K562 (cell line): ENCODE measurements around the gene CPSF4L. TPM values are rescaled to one million over a fixed set of nuclear protein-coding genes. Genes with fewer than 3 reads are reported as not detected.

Source experiments
- BCOR ChIP-seq: fragments of 450-650 bp; IDR thresholded peaks from 2 replicates; pipeline ENCODE4 v1.6.1; 2016
- CREM ChIP-seq: IDR thresholded peaks from 2 replicates; pipeline ENCODE4 v1.6.1; 2014; ENCODE audit warnings: antibody characterized with exemption, low read depth
- EGR1 ChIP-seq: fragments of 450-650 bp; conservative IDR thresholded peaks from 2 replicates; pipeline ENCODE4 v1.6.1; 2017; ENCODE audit warnings: mild to moderate bottlenecking
- ETS2 ChIP-seq: IDR thresholded peaks from 2 replicates; pipeline ENCODE4 v1.6.1; 2016; ENCODE audit warnings: borderline replicate concordance, missing genetic modification characterization, mild to moderate bottlenecking, moderate library complexity, missing compliant biosample characterization; ENCODE audit not compliant: poor library complexity, severe bottlenecking
- KDM5B ChIP-seq: fragments of 200-600 bp; sonication (generic); IDR thresholded peaks from 2 replicates; pipeline ENCODE4 v1.6.1; 2012; ENCODE audit warnings: low read depth, mild to moderate bottlenecking, moderate library complexity, low read length, control low read depth, inconsistent platforms; ENCODE audit not compliant: insufficient replicate concordance
- MEF2A ChIP-seq: IDR thresholded peaks from 2 replicates; pipeline ENCODE4 v1.6.1; 2011; ENCODE audit warnings: low read depth, mild to moderate bottlenecking, low read length, moderate library complexity; ENCODE audit not compliant: control insufficient read depth
- NCOA1 ChIP-seq: fragments of 450-650 bp; IDR thresholded peaks from 2 replicates; pipeline ENCODE4 v1.6.1; 2016; ENCODE audit warnings: low read depth
- NCOR1 ChIP-seq: fragments of 450-650 bp; IDR thresholded peaks from 2 replicates; pipeline ENCODE4 v1.6.1; 2016; ENCODE audit warnings: mild to moderate bottlenecking, moderate library complexity
- NRF1 ChIP-seq, 2 experiments: fragments of 450-650 bp; IDR thresholded peaks in 1 of 2; conservative IDR thresholded peaks in 1 of 2; 2 replicates each; pipeline ENCODE4 v1.6.1; 2014; ENCODE audit warnings: mild to moderate bottlenecking in 2 of 2
- PTBP1 ChIP-seq: fragments of 200-400 bp; formaldehyde crosslinking; IDR thresholded peaks from 2 replicates; pipeline ENCODE4 v1.6.1; 2017; ENCODE audit warnings: low read depth, low read length
- SMAD3 ChIP-seq: fragments of 450-650 bp; formaldehyde crosslinking; conservative IDR thresholded peaks from 2 replicates; pipeline ENCODE4 v1.4.0; 2020; ENCODE audit warnings: mild to moderate bottlenecking
- SMAD4 ChIP-seq: fragments of 250-450 bp; sonication (Bioruptor Pico); conservative IDR thresholded peaks from 2 replicates; pipeline ENCODE4 v1.8.0; 2021; ENCODE audit warnings: inconsistent platforms, mild to moderate bottlenecking, moderate library complexity
- SRF ChIP-seq, 2 experiments: fragments of 250-450, 450-650 bp in 1 of 2; sonication (Bioruptor Pico) in 1 of 2; sonication (generic) in 1 of 2; formaldehyde crosslinking; IDR thresholded peaks; 2 replicates each; pipeline versions ENCODE4 v1.5.0 to v1.5.1; 2020 to 2022; ENCODE audit warnings: mild to moderate bottlenecking in 1 of 2, missing genetic modification reagents in 1 of 2
- ZNF212 ChIP-seq: fragments of 450-650 bp; formaldehyde crosslinking; IDR thresholded peaks from 2 replicates; pipeline ENCODE4 v1.4.0; 2020; ENCODE audit warnings: mild to moderate bottlenecking
- ZNF24 ChIP-seq: fragments of 450-650 bp; IDR thresholded peaks from 2 replicates; pipeline ENCODE4 v1.6.1; 2016
- ZNF263 ChIP-seq: sonication (generic); formaldehyde crosslinking; IDR thresholded peaks from 2 replicates; pipeline ENCODE4 v1.8.0; 2022; ENCODE audit warnings: mild to moderate bottlenecking, missing genetic modification reagents, borderline replicate concordance
- ZNF41 ChIP-seq: fragments of 250-450 bp; sonication (Bioruptor Pico); conservative IDR thresholded peaks from 2 replicates; pipeline ENCODE4 v1.4.0; 2020; ENCODE audit warnings: mild to moderate bottlenecking
- ZNF778 ChIP-seq: fragments of 450-650 bp; formaldehyde crosslinking; IDR thresholded peaks from 2 replicates; pipeline ENCODE4 v1.4.0; 2020; ENCODE audit warnings: mild to moderate bottlenecking, moderate library complexity
- polyA plus RNA-seq, 8 experiments: library from polyadenylated mRNA; depleted of rRNA in 4 of 8; stranded (reverse) in 5 of 8; unstranded in 3 of 8; fragments of >200 nt; fragmentation: Nextera tagmentation in 2 of 8; fragmentation: Illumina TruSeq in 1 of 8; extraction: Ambion mirVana in 2 of 8; extraction: Trizol in 1 of 8; gene quantifications; 2 replicates each; pipeline versions ENCODE4 v1.2.1 to v1.2.3, GENCODE V29; 2011 to 2014; ENCODE audit warnings: inconsistent platforms in 1 of 8, missing spikeins in 1 of 8
- total RNA-seq, 7 experiments: library from RNA; depleted of rRNA in 6 of 7; stranded (reverse); fragments of >200 nt in 6 of 7; fragmentation: Illumina TruSeq in 2 of 7; extraction: Trizol in 2 of 7; gene quantifications; 2 replicates each; pipeline versions ENCODE4 v1.2.1 to v1.2.3, GENCODE V29; 2011 to 2021; ENCODE audit warnings: low replicate concordance in 1 of 7
- TF ChIP-seq, protein P1 (sequence below): sonication (generic); formaldehyde crosslinking; IDR thresholded peaks from 2 replicates; pipeline ENCODE4 v1.8.0; 2022; ENCODE audit warnings: mild to moderate bottlenecking, missing genetic modification reagents
- TF ChIP-seq, protein P2 (sequence below): sonication (generic); formaldehyde crosslinking; IDR thresholded peaks from 2 replicates; pipeline ENCODE4 v1.8.1; 2023; ENCODE audit warnings: mild to moderate bottlenecking, missing genetic modification reagents
- TF ChIP-seq, protein P3 (sequence below): fragments of 250-450 bp; sonication (Bioruptor Pico); IDR thresholded peaks from 2 replicates; pipeline ENCODE4 v1.5.1; 2021; ENCODE audit warnings: mild to moderate bottlenecking

CPSF4L gene
- total and polyA plus RNA-seq, 9 of the 15 experiments (the other 6 are each of a cell fraction or from before 2014, with no cell fraction given): not detected

DNA sequence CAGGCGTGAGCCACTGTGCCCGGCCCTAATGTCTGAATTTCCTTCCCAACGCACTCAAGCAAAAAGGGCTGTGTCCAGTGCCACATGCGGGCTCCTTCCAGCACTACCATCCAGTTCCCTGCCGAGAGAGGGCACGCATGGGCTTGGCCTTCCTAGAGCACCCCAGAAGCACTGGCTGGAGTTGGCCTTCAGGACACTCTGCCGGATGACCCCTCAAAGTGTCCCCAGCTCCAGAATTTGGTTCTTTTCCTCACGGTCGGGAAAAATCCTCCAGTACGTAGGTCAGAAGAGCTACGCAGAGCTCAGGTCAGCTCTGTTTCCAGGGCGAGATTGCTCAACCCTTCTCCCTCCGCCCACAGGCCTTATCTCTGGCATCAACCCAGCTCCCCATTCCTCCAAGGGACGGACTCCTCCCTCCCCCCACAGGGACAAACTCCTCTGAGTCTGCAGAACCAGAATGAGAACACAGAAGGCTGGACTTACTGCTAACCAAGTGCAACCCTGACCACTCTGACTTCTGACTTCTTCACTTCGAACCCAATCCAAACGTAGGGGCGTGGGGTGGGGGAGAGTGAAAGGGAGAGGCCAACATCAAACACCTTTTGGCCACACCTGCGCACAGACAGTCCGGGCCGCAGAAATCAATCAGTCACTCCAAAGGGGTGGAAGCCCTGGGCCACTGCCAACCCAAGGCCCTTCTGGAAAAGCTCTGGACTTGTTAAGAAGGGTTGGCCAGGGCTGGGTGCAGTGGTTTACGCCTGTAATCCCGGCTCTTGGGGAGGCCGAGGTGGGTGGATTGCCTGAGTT, 46.5 kb upstream of the CPSF4L start (continued):
- TF ChIP-seq, protein P1, sequence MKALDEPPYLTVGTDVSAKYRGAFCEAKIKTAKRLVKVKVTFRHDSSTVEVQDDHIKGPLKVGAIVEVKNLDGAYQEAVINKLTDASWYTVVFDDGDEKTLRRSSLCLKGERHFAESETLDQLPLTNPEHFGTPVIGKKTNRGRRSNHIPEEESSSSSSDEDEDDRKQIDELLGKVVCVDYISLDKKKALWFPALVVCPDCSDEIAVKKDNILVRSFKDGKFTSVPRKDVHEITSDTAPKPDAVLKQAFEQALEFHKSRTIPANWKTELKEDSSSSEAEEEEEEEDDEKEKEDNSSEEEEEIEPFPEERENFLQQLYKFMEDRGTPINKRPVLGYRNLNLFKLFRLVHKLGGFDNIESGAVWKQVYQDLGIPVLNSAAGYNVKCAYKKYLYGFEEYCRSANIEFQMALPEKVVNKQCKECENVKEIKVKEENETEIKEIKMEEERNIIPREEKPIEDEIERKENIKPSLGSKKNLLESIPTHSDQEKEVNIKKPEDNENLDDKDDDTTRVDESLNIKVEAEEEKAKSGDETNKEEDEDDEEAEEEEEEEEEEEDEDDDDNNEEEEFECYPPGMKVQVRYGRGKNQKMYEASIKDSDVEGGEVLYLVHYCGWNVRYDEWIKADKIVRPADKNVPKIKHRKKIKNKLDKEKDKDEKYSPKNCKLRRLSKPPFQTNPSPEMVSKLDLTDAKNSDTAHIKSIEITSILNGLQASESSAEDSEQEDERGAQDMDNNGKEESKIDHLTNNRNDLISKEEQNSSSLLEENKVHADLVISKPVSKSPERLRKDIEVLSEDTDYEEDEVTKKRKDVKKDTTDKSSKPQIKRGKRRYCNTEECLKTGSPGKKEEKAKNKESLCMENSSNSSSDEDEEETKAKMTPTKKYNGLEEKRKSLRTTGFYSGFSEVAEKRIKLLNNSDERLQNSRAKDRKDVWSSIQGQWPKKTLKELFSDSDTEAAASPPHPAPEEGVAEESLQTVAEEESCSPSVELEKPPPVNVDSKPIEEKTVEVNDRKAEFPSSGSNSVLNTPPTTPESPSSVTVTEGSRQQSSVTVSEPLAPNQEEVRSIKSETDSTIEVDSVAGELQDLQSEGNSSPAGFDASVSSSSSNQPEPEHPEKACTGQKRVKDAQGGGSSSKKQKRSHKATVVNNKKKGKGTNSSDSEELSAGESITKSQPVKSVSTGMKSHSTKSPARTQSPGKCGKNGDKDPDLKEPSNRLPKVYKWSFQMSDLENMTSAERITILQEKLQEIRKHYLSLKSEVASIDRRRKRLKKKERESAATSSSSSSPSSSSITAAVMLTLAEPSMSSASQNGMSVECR (CRISPR knock-in tag): no peak
- TF ChIP-seq ZNF41 (CRISPR knock-in tag) (no peak), NCOR1 (peak; percentile 69), EGR1 (peak; percentile 93), SRF (CRISPR knock-in tag; IDR thresholded peaks at IDR 0.05) (peak in 1 of 2 experiments; percentile 26; a peak in 1 of 4 replicates), SMAD4 (CRISPR knock-in tag) (peak; percentile 63), ETS2 (tag) (no peak), CREM (peak; percentile 56; the same call in 1 of the 2 replicates), NCOA1 (peak; percentile 46; the same call in 1 of the 2 replicates), BCOR (peak; percentile 63; the same call in 1 of the 2 replicates), SMAD3 (CRISPR knock-in tag) (no peak), KDM5B (peak; percentile 46), ZNF778 (CRISPR knock-in tag) (no peak), ZNF263 (CRISPR knock-in tag) (peak; percentile 87), PTBP1 (no peak), MEF2A (no peak), ZNF24 (no peak), ZNF212 (CRISPR knock-in tag) (no peak), NRF1 (conservative IDR thresholded peaks at IDR 0.05 in 1 of 2, IDR thresholded peaks at IDR 0.05 in 1 of 2) (peak; percentile 51 to 60)
- TF ChIP-seq, protein P2, sequence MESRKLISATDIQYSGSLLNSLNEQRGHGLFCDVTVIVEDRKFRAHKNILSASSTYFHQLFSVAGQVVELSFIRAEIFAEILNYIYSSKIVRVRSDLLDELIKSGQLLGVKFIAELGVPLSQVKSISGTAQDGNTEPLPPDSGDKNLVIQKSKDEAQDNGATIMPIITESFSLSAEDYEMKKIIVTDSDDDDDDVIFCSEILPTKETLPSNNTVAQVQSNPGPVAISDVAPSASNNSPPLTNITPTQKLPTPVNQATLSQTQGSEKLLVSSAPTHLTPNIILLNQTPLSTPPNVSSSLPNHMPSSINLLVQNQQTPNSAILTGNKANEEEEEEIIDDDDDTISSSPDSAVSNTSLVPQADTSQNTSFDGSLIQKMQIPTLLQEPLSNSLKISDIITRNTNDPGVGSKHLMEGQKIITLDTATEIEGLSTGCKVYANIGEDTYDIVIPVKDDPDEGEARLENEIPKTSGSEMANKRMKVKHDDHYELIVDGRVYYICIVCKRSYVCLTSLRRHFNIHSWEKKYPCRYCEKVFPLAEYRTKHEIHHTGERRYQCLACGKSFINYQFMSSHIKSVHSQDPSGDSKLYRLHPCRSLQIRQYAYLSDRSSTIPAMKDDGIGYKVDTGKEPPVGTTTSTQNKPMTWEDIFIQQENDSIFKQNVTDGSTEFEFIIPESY: no peak
- TF ChIP-seq, protein P3, sequence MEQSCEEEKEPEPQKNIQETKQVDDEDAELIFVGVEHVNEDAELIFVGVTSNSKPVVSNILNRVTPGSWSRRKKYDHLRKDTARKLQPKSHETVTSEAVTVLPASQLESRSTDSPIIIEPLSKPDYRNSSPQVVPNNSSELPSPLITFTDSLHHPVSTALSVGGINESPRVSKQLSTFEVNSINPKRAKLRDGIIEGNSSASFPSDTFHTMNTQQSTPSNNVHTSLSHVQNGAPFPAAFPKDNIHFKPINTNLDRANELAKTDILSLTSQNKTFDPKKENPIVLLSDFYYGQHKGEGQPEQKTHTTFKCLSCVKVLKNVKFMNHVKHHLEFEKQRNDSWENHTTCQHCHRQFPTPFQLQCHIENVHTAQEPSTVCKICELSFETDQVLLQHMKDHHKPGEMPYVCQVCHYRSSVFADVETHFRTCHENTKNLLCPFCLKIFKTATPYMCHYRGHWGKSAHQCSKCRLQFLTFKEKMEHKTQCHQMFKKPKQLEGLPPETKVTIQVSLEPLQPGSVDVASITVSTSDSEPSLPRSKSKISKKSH (CRISPR knock-in tag): no peak
